Breast epithelium (tissue), 3 donors: Measurements from ENCODE around the gene EPHA3.

Experiments used
- CTCF ChIP-seq, 3 donors: fragments of 450-650 bp; IDR thresholded peaks; one replicate each; pipeline ENCODE4 v1.5.1; 2016 to 2017; ENCODE audit warnings: antibody characterized with exemption in 3 of 3, mild to moderate bottlenecking in 3 of 3, moderate library complexity in 3 of 3
- POLR2AphosphoS5 ChIP-seq, 3 donors: sonication (generic); formaldehyde crosslinking; IDR thresholded peaks; one replicate each; pipeline ENCODE4 v1.6.1; 2017; ENCODE audit warnings: antibody characterized with exemption in 3 of 3

- TF ChIP-seq CTCF (IDR thresholded peaks at IDR 0.05) (no peak), POLR2AphosphoS5 (IDR thresholded peaks at IDR 0.05) (no peak)
These were observed 6.2 kb upstream of the EPHA3 start for GRCh38 chr3:89101251-89101650.
